Forelimb muscle (tissue), 1 donor: ENCODE results near the gene ENG. TPM values are rescaled to one million over a fixed set of nuclear protein-coding genes. Genes with fewer than 3 reads are reported as not detected.

Experiments
- DNase-seq: peaks from one replicate; pipeline ENCODE4 v3.0.0-alpha.2; 2013; ENCODE audit warnings: low read depth
- polyA plus RNA-seq: library from polyadenylated mRNA; unstranded; fragments of 120-200 nt; gene quantifications from one replicate; pipeline ENCODE4 v1.2.1, GENCODE V29; 2013; ENCODE audit not compliant: insufficient read length

The ENG gene
- polyA plus RNA-seq, 1 donor: 43.4 TPM

- DNase-seq: no peak
Measured at GRCh38 chr9:127814619-127815511, 39.6 kb downstream of the ENG start.

GRCh38 chr9:127813686-127814226, 40.7 kb downstream of the ENG start:
- DNase-seq: no peak

GRCh38 chr9:127812936-127813675, 41.4 kb downstream of the ENG start:
- no peak for DNase-seq

GRCh38 chr9:127812011-127812410, 42.4 kb downstream of the ENG start:
- DNase-seq: no peak

- no peak for DNase-seq
Measured at GRCh38 chr9:127810378-127811187, 43.9 kb downstream of the ENG start.

- no peak for DNase-seq
Measured at GRCh38 chr9:127809540-127810377, 44.7 kb downstream of the ENG start.

- no peak for DNase-seq
Measured at GRCh38 chr9:127809002-127809539, 45.4 kb downstream of the ENG start.

GRCh38 chr9:127808347-127809001, 46.0 kb downstream of the ENG start:
- no peak for DNase-seq

- no peak for DNase-seq
Measured at GRCh38 chr9:127806871-127807270, 47.6 kb downstream of the ENG start.

GRCh38 chr9:127805620-127806019, 48.8 kb downstream of the ENG start:
- no peak for DNase-seq

GRCh38 chr9:127803507-127804352, 50.7 kb downstream of the ENG start:
- no peak for DNase-seq

- no peak for DNase-seq
Measured at GRCh38 chr9:127802576-127803443, 51.6 kb downstream of the ENG start, which contains the start of gene FPGS. Gene FPGS, plus strand, starts transcription at chr9:127802882. Its CDS starts 43 bp downstream, at chr9:127802925.

- DNase-seq: no peak
Measured at GRCh38 chr9:127801955-127802575, 52.4 kb downstream of the ENG start.

- DNase-seq: no peak
Measured at GRCh38 chr9:127796852-127797370, 57.5 kb downstream of the ENG start.

GRCh38 chr9:127796225-127796813, 58.1 kb downstream of the ENG start:
- DNase-seq: no peak

GRCh38 chr9:127794001-127794791, 60.3 kb downstream of the ENG start:
- no peak for DNase-seq
